GM18867 (cell line): ENCODE measurements around the gene SLC4A1.

Experiments used
- ATAC-seq: cut with Tn5 transposase; IDR thresholded peaks from one replicate; pipeline ENCODE4 v1.9.1; 2021; ENCODE audit warnings: mild to moderate bottlenecking, moderate library complexity; ENCODE audit not compliant: unreplicated experiment

SLC4A1 gene

DNA sequence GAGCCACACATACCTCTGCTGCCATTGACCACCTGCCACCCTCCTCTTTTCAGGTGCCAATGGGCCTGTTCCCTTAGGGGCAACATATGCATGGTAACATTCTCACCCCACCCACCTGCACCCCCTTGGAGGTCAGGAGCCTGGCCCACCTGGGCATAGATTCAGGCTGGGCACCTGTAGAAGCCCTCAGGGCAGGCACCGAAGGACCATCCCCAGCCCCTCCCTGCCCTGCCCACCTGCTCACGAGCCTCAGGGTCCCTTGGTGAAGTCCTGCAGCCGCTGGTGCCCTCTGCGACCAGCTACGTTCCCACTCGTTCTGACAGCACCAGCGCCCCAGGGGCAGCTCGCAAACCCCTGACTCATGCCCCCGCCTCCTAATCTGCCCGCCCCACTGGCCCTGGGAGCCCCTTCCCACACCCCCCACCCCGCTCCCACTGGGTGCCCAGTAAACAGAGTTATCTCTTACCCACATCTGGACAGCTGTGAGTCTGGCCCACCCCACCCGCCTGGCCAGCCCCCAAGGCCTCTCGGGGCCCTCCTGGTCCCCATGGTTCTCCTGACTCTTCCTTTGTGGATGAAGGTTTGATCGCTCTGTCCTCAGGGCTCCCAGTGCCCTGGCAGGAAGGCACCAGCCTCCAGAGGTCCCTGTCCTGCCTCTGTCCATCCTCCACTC is at the start of gene SLC4A1:
SLC4A1 (minus strand) TSS at position 318 of the 673 bp plus-strand sequence. CDS start 5,269 bp downstream, outside the sequence.
- ATAC-seq: no peak

DNA sequence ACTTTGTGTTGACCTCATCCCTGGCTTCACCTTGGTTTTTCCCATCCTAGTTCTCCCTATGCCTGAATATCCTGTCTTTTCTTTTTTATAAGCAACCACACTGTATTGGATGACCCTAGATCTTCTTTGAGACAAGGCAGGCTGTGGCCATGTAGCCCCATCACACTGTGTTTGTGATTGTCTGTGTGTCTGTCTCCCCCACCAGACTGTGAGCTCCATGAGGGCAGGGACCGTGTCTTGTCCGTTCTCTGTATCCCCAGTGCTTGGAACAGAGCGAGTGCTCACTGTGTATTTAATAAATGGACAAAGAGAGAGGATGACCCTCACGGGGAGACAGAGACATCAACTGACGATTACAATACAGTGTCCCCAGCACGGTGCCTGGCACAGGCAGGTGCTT is 49.6 kb upstream of the SLC4A1 start:
- no peak for ATAC-seq

GRCh38 chr17:44315760-44316731 is 48.1 kb upstream of the SLC4A1 start:
- no peak for ATAC-seq

DNA sequence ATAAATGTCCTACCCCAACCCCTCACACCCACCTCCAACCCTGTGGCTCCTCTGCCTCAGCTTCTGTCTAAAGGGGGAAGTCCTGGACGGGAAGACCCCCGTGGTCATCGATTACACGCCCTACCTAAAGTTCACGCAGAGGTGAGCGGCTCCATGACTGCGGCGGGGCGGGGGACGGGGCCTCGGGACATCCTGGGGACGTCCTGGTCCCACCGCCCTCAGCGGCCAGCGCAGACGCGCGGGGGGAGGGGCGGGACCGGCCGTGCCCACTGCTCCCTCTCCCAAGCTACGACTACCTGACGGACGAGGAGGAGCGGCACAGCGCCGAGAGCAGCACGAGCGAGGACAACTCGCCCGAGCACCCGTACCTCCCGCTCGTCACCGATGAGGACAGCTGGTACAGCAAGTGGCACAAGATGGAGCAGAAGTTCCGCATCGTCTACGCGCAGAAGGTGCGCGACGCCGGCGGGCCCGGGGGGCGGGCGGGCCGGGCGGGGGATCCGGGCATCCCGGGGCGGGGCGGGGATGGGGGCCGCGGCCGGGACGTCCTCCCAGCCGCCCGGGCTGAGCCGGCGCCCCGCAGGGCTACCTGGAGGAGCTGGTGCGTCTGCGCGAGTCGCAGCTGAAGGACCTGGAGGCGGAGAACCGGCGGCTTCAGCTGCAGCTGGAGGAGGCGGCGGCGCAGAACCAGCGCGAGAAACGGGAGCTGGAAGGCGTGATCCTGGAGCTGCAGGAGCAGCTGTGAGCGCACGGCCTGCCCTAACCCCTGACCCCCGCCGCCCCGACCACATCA is 47.1 kb upstream of the SLC4A1 start:
- no peak for ATAC-seq

DNA sequence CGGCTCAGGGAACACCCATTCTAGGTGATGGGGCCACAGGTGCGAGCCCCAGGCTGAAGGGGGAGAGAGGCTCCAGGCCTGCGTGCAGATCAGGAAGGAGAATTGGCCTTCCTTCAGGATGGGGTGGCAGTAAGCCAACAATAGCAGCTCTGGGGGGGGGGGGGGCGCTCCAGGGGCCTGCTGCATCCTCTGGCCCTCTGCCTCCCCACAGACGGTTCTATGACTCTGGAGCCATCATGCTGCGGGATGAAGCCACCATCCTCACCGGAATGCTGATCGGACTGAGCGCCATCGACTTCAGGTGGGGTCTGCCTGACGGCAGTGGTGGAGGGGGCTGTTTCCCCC is 46.6 kb upstream of the SLC4A1 start:
- no peak for ATAC-seq

GRCh38 chr17:44314031-44314430 is 46.1 kb upstream of the SLC4A1 start:
- ATAC-seq: no peak

DNA sequence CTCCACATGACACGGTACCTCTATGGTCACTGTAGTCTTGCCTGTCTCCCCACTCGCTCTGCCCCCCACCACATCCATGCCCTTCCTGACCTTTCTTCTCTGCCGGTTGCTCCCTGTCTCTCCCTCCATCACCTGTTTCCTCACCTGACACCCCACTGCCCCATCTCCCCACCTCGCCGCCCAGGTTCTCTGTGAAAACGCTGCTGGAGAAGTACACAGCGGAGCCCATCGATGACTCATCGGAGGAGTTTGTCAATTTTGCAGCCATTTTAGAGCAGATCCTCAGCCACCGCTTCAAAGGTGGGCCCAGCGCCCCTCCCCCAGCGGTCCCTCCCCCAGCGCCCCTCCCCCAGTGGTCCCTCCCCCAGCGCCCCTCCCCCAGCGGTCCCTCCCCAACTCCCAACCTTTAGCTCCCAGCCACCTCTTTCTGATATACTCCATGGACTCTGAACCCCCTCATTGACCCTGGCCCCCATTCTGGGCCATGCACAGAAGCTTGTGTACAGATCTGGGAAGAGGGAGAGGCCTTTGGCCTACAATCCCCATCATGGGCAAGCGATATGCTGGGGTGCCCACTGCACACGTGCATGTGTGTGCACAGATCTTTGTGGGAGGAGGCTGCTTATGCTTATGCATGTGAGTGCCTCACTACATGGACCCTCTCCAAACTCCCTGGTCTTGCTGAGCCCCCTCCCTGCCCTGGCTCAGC is 44.6 kb upstream of the SLC4A1 start:
- no peak for ATAC-seq

- ATAC-seq: no peak
Measured at GRCh38 chr17:44311562-44312181, 43.7 kb upstream of the SLC4A1 start.

DNA sequence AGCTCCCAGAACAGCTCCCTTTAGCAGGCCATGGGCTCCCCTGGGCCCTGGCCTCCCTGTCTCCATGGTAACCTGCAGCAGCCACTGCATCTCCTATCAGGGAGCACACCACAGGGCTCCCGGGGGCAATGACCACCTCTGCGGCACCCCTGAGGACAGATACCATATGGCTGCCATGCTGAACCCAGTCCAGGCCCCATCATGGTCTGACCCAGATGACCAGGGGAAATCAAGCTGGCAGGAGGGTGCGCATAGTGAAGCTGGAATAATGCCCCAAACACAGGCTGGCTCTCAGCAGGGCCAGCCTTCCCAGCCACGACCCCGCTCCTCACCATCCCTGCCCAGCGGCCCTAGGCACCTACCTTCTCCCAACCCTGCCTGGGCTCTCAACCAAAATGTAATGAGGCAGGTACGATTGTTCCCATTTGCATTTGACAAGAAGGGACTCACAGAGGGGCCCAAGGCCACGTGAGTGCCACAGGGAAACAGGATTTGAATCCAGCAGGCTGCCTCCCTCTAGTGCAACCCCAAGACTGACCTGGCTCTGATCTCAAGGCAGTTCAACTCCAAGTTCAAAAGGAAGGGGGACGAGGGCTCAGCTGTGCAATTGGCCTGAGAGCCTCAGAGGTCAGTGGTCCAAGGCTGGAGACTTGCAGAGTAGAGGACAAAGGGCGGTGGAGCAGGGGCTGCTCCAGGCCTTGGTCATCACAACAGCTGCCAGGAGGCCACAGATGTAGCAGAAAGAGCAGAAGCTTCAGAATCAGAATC is 42.9 kb upstream of the SLC4A1 start:
- no peak for ATAC-seq

DNA sequence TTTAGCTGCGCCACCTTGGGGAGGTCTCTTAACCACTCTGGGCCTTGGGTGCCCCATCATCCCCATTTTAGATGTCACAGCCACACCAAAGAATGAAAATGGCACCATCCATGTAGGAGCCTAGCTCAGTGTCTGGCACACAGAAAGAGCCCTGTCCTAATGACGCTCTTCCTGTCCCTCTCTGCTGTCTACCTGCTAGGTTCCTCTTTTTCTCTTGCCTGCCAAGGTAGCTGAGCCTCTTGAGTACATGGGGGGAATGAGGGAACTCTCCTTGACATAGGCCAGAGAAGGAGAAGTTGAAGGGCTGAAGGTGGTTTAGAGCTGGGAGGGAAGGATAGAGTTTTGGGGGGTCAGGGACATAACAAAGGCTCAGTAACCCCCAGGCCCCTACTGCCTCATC is 42.3 kb upstream of the SLC4A1 start:
- ATAC-seq: no peak

- no peak for ATAC-seq
Measured at GRCh38 chr17:44309472-44309871, 41.5 kb upstream of the SLC4A1 start.

- no peak for ATAC-seq
Measured at GRCh38 chr17:44308865-44309264, 40.9 kb upstream of the SLC4A1 start.

GRCh38 chr17:44308320-44308818 is 40.4 kb upstream of the SLC4A1 start, which contains the start of gene RUNDC3A:
Gene RUNDC3A, plus strand, starts transcription at chr17:44308601. Its CDS starts 232 bp downstream, at chr17:44308833.
- ATAC-seq: no peak

GRCh38 chr17:44307387-44308186 is 39.7 kb upstream of the SLC4A1 start:
- ATAC-seq: no peak

- ATAC-seq: no peak
Measured at GRCh38 chr17:44304651-44305050, 36.7 kb upstream of the SLC4A1 start.

- ATAC-seq: no peak
Measured at GRCh38 chr17:44297975-44298374, 30.0 kb upstream of the SLC4A1 start.

- no peak for ATAC-seq
Measured at GRCh38 chr17:44293509-44294226, 25.7 kb upstream of the SLC4A1 start.

- ATAC-seq: no peak
Measured at GRCh38 chr17:44287651-44288050, 19.7 kb upstream of the SLC4A1 start.
